Loucy (cell line): ENCODE data around the gene KLLN.

Experiments
- CTCF ChIP-seq: fragments of 200-600 bp; sonication (generic); conservative IDR thresholded peaks from 2 replicates; pipeline ENCODE4 v1.5.1; 2014; ENCODE audit warnings: mild to moderate bottlenecking, antibody characterized with exemption, low read length
- EZH2phosphoT487 ChIP-seq: fragments of 200-600 bp; IDR thresholded peaks from 2 replicates; pipeline ENCODE4 v1.6.1; 2018; ENCODE audit warnings: antibody characterized with exemption, mild to moderate bottlenecking, moderate library complexity, borderline replicate concordance

DNA sequence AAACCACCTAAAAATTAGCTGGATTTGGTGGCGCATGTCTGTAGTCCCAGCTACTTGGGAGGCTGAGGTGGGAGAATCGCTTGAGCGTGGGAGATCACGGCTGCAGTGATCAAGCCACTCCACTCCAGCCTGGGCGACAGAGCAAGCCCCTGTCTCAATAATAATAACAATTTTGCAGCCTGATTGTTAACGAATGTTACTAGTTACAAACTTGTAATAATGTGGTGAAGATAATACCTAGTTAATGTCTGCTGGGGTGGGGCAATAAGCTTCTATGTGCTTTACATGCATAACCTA, 44.1 kb downstream of the KLLN start:
- TF ChIP-seq CTCF, result no peak
- no peak for TF ChIP-seq EZH2phosphoT487
